Occipital lobe (tissue), 2 donors: ENCODE results near the gene CROCC2. TPM values are rescaled to one million over a fixed set of nuclear protein-coding genes. Genes with fewer than 3 reads are reported as not detected.

ENCODE experiments used
- DNase-seq: peaks from one replicate; lab custom pipeline; 2025; lab: John Stamatoyannopoulos, UW
- total RNA-seq: library from RNA; depleted of rRNA; stranded (reverse); fragments of >200 nt; gene quantifications from one replicate; pipeline ENCODE4 v1.2.3, GENCODE V29; 2014

The CROCC2 gene
- under 0.01 TPM for total RNA-seq

- DNase-seq = no peak
These were observed at the start of gene CROCC2 for GRCh38 chr2:240906141-240906910. CROCC2 (plus strand) TSS chr2:240906336; CDS start chr2:240906514, 178 bp downstream.

DNA sequence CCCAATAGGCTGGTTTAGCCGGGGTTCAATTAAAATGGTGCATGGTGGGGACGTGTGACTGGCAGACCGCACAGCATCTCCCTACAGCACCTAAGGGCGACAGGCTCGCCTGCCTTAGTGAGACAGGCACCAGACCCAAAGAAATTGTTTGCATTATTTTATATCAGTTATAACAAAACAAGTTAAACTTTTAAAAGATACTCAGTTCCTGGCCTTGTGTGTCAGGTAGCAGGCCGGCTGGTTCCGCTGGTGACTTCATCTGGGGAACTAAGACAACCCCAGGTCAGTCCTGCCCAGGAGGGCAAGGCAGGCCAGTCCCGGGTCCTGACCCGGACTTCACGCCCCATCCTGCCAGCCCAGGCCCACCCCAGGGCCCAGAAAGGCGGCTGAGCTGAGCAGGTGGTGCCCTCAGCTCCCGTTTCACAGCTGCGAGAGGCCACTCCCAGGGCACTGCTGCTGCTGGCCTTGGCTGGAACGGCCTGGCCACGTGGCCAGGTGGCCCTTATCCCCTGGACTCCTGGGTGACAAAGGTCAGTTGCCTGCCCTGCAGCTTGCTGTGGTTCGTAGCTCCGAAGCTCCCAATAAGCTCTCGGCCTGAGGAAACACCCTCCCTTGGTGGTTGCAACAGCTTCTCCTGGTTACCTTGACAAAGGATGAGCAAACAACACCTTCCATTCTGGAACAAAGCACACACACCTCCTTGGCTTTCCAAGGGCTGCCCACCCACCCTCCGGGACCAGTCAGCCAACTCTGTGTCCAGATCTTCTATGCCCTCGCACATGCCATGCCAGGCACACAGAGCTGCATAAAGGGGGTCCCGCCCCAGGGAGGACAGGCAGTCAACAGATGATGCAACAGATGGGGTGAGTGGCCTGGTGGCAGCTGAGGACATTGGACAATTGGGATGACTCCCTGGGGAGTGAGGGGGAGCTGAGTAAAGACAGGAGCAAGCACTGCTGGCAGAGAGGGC is 48.8 kb upstream of the CROCC2 start:
- DNase-seq = no peak

- no peak for DNase-seq
These were observed 47.8 kb upstream of the CROCC2 start for GRCh38 chr2:240858321-240858720.

- DNase-seq = no peak
These were observed 47.3 kb upstream of the CROCC2 start for GRCh38 chr2:240858871-240859270.

DNA sequence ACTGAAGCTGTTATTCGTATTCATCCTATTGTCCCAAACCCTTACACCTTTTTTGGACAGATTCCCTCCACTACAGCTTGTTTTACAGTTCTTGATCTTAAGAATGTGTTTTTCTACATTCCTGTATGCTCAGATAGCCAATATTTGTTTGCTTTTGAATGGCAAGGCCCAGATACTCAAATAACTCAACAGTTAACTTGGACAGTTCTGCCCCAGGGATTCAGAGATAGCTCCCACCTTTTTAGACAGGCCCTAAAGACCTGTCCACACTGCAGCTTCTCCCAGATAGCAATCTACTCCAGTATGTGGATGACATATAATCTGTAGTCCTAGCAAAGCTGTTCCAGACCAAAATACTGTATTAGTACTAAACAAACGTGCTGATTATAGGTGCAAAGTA is 44.6 kb upstream of the CROCC2 start:
- no peak for DNase-seq

GRCh38 chr2:240864475-240864874 is 41.7 kb upstream of the CROCC2 start:
- DNase-seq = no peak

DNA sequence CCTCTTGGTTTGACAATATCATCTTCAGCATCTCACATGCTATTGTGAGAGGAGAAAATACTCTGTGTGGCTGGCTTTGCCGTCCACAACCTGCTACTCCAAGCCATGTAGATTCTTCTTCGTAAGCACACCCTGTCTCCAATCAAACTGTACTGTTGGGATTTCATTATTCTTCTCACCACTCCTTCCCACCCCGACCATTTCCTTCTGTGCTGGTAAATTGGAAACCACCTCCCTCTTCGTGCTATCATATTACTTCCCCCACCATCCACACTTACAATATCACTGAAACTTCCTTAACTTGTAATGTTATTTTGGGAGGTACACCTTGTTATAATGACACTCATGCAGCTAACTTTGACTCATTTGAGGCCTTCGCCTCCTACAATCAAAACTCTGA is 40.7 kb upstream of the CROCC2 start:
- DNase-seq = no peak

- no peak for DNase-seq
These were observed 37.6 kb upstream of the CROCC2 start, which contains the start of gene AGXT for GRCh38 chr2:240868286-240869108. AGXT (plus strand) TSS chr2:240868824; CDS start chr2:240868866, 42 bp downstream.

DNA sequence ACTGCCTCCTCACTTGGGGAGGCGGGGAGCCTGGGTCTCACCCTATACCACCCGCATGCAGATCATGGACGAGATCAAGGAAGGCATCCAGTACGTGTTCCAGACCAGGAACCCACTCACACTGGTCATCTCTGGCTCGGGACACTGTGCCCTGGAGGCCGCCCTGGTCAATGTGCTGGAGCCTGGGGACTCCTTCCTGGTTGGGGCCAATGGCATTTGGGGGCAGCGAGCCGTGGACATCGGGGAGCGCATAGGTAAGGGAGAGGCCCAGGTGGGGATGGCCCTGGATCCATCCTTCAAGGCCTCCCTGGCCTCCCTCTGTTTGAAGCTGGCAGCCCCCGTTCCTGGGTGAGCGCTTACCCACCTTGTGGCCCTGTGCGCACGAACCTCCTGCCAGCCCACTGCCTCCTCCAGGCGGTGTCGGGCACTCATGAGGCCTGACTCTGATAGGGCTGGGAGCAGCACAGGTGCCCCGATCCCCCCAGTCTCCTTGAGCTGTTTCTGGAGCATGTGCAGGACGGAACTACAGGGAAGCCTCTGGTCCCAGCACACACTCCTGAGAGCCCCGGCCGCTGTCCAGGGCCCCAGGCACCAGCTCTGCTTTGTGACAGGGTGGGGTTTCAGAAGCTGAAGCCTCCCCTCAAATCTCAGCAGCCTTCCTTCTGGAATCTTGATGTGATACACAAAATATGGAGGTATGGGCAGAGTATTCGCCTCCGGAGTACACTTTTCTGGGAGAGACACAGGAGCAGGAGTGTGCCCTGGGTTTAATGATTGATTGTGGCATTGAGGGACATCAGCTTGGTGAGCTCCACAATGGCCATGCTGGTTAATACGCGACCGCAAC is 36.8 kb upstream of the CROCC2 start:
- DNase-seq = no peak

- DNase-seq = no peak
These were observed 35.9 kb upstream of the CROCC2 start for GRCh38 chr2:240869956-240870875.

DNA sequence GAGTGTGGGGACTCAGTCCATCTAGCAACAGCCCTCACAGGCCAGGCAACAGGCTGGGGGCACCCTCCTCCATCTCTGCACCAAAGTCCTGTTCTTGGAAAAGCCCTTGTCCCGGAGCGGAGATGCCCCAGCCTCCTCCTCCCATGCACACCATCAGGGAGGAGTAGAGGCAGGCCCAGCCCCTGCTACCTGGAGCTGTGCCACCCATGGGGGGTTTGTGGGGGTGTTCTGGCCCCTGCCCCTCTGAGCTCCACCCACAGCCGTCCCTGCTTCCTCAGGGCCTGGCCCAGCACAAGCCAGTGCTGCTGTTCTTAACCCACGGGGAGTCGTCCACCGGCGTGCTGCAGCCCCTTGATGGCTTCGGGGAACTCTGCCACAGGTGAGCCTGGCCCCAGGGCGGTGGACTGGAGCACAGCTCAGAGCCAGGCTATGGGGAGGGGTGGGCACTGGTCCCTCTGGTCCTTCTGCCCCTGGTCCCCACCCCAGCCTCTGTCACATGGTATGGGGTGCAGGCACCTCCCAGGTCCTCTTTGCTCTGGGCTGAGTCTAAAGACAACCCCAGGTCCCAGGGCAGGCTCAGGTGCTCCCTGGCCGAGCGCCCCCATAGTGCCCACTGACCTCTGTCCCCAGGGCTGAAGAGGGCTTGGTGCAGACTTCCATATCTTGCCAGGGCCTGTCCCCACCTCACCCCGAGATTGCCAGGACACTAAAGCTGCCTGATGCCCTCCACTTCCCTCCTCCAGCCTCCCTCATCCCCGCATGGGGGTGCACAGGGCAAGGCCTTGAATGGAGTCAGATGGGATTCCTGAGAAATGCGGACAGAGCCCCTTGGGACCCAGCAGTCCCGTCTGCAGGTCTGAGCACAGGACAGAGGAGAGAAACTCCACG is 34.8 kb upstream of the CROCC2 start:
- DNase-seq = no peak

DNA sequence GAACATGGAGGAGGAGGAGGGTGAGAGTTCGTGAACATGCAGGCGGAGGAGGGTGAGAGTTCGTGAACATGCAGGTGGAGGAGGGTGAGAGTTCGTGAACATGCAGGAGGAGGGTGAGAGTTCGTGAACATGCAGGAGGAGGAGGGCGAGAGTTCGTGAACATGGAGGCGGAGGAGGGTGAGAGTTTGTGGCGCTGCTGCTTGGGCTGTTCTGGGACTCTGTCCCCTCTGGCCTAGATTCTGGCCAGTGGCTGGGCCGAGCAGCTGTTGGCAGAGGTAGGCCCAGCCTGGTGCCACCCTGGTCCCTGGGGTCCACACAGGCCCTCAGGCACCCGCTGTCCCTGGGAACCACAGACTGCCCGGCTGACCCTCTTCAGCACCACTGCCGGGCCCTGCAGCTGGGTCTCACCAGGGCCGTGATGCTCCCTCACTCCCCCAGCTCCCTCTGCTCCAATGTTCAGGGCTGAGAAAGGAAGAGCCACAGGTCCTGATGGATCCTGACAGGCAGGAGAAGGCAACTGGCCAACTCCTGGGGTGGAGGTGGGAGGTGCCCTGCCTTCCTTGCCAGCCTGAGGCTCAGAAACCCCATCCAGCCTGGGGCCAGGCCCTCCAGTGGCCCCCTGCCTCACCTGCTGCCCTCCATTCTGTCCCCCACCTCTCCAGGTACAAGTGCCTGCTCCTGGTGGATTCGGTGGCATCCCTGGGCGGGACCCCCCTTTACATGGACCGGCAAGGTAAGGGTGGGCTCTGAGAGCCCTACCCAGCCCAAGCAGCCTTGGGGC is 33.6 kb upstream of the CROCC2 start:
- DNase-seq = no peak

DNA sequence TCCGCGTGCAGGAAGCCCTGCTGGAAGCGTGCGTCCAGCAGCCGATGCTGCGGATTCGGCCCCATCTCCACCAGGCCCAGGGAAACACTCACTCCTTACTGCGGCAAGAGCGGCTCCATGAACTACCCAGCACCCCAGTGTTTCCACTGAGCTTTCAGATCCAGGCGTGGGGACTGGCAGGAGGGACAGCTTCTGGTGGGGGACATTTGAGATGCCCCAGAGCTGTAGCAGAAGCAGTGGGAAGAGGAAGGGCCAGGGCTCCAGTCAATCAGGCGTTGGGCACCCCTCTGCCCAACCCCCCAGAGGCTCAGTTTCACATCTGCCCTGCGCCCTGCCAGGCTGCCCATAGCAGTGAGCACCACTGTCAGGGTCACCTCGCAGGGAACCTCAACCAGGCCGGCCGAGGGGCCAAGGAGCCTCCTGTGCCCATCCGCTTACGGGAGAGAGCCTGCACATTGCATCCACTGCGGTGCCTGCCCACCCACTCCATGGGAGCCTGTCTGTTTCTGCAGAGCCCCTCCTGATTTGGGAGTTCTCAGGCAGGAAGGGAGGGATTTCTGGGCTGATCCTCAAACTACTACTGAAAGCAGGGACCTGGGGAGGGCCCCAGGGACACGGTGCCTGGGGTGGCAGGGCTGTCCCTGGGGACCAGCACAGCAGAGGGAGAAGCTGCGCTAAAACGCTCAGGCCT is 32.9 kb upstream of the CROCC2 start:
- DNase-seq = no peak

- no peak for DNase-seq
These were observed 32.1 kb upstream of the CROCC2 start for GRCh38 chr2:240873805-240874714.

DNA sequence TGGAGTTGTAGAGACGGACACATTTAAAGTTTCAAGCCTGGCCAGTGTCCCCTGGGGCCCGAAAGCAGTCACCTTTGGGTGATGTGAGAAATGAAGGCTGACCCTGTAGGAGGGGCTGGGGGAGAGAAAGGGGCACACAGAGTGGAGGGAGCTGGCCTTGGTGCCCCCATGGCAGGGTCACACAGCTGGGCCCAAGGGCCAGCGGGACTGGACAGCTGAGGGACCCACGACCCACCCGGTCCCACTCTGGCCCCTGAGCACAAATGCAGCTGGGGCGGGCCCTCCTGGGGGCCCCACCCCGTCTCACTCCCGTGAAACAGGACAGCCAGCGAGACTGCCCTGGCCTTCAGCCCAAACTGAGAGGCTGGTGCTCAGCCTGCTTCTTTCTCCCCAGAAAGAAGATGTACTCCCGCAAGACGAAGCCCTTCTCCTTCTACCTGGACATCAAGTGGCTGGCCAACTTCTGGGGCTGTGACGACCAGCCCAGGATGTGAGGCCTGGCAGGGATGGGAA is 31.4 kb upstream of the CROCC2 start:
- DNase-seq = no peak
